CD4-positive, alpha-beta T cell treated with Interleukin-4 for 1 hour (primary cell): ENCODE results near the gene DRAP1.

Experiments
- DNase-seq, 2 donors: peaks; one replicate each; pipeline ENCODE4 v3.0.0-alpha.2; 2020 to 2022

The DRAP1 gene

DNA sequence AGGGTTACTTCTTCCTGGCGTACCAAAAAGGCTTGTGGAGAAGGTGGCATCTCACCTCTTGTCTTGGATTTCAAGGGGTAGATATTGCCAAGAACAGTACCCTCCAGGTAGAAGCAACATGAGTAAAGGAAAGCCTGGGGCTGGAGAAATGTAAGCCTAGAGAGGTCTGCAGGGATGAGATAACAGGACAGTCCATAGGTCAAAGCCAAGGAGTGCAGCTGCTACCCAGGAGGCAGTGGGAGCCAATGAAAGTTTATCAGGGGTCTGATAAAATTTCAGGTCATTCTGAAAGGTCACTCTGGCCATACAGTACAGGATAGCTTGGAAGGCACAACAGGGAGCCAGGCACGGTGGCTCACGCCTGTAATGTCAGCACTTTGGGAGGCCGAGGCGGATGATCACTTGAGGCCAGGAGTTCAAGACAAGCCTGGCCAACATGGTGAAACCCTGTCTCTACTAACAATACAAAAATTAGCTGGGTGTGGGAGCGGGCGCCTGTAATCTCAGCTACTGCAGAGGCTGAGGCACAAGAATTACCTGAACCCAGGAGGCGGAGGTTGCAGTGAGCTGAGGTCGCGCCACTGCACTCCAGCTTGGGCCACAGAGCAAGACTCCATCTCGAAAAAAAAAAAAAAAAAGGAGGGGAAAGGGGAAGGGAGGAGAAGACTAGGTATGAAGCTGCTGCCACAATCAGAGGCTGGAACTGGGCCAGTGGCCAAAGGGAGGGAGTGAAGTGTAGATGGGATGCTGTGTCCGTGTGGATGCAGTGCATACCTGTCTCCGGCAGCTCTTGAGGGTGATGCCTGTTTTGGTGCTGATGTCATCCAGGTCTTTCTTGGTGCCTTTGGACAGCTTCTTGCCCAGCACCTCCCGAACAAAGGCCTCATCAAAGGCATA, 32.2 kb upstream of the DRAP1 start:
- no peak for DNase-seq

DNA sequence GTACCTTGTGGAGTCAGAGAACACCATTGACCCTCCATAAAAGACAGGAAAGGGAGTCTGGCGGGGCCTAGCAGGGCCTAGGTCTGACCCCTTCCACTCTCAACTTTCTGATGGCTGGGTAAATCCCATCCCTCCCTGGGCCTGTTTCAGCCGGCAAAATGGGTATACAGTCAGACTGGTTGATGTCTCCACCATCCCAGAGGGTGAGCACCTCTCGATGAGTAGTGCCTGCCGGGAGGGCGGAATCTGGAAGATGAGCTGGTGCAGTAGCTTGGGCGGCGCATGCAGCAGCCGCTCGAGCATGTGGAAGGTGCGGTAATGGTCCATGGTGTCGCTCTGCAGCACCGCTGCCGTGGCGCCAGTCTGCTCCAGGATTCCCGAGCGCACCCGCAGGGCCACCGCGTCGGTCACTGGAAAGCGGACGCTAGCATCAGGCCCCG, 31.5 kb upstream of the DRAP1 start:
- DNase-seq, result no peak

GRCh38 chr11:65888163-65888814, 30.9 kb upstream of the DRAP1 start, which contains the start of gene FIBP:
Gene FIBP (minus strand): TSS chr11:65888471. CDS start chr11:65888418, 53 bp downstream.
- peak; percentile 96 for DNase-seq

GRCh38 chr11:65890324-65891218, 28.7 kb upstream of the DRAP1 start, which contains the start of gene CCDC85B:
Gene CCDC85B (plus strand): TSS chr11:65890673. CDS start chr11:65890784, 111 bp downstream.
- peak; percentile 98 for DNase-seq

DNA sequence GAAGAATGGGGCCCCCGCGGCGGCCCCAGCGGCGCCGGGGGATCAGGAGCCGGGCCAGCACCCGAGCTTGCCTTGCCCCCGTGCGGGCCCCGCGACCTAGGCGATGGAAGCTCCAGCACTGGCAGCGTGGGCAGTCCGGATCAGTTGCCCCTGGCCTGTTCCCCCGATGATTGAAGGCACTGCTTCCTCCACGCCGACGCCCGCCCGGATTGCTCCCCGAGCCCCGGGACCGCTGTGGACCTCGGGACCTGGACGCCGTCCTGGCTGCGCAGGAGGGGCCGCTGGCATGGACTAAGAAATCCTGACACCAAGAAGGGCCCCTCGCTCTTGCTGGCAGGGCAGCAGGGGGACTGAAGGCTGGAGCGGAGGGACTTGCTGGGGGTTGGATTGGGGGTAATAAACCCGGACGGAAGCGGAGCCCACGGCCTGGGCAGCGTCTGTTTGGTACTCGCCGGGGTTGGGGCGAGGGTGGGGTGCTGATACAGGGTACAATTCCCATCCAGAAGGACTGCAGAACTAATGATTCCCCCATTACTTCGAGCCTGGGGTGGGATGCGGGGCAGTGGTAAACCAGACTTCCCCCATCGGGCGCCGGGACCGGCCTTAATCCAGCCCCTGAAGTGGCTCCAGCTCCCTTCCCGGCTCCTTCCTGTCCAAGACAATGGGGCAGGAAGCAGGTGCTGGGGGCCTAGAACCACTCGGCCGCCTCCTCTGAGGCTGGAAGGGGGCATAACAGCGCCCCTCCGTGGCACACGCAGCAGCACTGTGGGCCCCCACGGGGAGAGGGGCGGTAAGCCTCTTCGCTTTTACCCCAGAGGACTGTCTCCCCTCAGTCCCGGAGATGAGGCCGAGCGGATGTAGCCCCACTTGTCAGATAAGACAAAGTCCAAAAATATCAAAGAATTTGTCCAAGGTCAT, 27.7 kb upstream of the DRAP1 start:
- DNase-seq, result no peak

DNA sequence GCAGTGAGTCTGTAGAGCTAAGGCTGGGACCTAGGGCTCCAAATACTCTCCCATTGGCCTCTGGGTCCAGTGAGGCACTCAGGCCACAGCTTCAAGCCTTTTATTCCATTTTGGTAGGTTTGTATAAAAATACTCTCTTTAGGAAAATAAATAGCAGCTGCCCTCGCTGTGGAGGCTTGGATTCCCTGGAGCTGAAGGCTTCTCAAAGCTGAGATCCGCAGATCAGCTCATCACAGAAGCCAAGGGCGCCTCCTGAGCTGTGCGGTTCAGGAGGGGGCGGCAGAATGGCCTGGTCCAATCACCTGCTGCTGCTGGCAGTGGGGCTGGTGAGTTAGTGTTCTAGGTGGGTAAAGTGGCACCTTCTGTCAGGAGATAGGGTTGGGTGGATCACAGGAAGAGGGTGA, 27.1 kb upstream of the DRAP1 start:
- DNase-seq, result peak in 1 of 2 donors; percentile 46

DNA sequence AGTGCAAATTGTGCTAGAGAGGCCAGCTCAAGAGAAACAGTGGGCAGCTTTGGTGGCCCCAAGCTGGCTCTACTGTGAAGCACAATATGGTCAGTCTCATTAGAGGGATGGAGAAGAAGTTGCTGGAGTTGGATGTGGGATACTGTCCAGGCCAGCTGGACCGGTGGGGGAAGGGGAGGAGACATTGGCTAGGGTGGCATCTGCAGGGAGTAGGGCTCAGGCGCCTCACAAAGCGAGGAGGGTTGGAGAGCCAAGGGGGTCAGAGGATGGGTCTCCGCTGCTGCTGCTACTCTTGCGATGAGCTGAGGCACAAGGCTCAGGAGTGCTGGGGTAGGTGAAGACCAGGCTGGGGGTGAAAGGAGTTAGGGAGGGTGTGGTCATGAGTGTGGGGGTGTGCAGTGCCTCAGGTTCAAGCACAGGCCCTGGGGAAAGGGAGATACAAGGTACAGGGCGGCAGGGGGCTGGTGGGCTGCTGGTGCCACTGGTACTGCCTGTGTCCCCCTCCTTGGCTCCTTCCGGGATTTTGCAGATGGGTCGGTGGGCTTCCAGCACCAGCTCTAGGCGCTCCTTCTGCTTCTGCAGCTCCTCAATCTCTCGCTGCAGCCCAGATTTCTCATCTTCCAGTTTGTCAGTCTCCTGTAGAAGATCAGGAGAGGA, 26.4 kb upstream of the DRAP1 start:
- DNase-seq, result no peak

- DNase-seq, result peak; percentile 47 to 51
These were observed 25.1 kb upstream of the DRAP1 start for GRCh38 chr11:65894034-65894591.

- no peak for DNase-seq
These were observed 23.7 kb upstream of the DRAP1 start for GRCh38 chr11:65895482-65895981.

DNA sequence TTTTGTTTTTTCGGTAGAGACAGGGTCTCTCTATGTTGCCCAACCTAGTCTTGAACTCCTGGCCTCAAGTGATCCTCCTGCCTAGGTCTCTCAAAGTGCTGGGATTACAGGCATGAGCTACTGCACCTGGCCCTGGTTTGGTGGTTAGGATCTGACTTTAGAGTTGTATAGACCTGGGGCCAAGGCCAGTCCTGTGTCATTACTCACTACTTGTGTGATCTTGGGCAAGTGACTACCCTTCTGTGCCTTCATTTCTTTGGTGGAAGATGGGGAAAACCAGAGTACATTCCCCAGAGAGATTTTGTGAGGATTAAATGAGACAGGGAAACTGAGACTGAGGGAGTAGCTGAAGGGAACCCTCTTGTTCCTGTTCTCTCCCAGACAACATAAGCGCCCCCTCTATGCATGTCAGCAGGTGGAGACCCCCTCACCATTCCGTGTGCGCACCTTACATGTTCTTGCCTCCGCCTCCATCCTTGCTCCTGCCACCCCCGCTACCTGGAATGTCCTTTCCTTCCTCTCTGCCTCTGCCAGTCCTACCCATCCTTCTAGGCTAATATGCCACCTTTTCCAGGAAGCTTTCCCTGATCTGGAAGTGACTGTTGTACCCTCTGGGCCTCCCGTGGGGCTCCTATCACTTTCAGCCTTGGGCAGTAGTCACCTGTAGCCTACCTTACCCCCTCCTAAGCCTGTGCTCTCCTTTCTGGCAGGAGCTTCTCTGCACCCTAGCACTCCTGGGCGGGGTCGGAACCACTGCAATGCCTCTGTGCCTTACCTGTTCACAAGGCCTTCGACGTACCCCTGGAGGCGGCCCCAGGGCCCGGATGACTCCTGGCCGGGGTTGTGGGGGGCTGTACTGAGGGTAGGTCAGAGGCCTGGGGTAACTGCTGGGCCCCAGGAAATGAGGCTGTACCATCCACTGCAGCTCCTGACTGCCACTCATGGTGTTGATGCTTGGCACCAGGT, 22.9 kb upstream of the DRAP1 start:
- no peak for DNase-seq

GRCh38 chr11:65897020-65897471, 22.2 kb upstream of the DRAP1 start:
- DNase-seq, result no peak

GRCh38 chr11:65898656-65899355, 20.4 kb upstream of the DRAP1 start:
- DNase-seq, result no peak

DNA sequence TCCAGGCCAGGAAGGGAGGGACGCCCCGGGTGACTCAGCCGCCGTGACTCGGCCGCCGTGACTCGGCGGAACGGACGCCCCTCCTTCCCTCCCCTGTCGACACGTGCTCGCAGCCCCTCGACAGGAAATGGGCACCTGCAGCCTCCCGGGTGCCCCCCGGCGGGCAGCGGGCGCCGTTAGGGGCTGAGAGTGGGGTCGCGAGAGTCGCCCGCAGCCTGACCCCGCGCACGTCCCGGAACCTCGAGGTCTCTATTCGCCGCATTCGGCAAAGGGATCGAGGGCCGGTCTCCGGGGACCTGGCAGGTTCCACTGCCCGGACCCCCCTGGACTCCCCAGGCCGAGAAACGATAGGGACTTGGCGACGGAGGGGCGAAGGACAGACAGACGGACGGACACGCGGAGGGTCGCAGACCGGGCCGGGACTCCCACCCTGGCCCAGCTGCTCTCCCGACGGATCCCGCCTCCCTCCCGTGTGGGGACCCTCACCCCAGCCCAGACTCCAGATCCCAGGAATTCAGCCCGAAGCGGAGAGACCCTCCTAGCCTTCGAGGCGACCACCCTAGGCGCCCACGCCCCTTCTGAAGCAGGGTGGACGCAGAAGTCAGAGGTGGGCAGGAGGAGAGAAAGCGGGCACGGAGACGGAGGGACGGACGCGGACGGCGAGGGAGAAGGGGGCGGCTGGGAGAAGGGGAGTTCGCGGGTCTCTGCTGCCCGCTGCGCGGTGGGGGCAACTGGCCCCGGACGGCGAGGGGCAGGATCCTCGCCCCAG, 19.7 kb upstream of the DRAP1 start:
- peak; percentile 54 to 66 for DNase-seq

DNA sequence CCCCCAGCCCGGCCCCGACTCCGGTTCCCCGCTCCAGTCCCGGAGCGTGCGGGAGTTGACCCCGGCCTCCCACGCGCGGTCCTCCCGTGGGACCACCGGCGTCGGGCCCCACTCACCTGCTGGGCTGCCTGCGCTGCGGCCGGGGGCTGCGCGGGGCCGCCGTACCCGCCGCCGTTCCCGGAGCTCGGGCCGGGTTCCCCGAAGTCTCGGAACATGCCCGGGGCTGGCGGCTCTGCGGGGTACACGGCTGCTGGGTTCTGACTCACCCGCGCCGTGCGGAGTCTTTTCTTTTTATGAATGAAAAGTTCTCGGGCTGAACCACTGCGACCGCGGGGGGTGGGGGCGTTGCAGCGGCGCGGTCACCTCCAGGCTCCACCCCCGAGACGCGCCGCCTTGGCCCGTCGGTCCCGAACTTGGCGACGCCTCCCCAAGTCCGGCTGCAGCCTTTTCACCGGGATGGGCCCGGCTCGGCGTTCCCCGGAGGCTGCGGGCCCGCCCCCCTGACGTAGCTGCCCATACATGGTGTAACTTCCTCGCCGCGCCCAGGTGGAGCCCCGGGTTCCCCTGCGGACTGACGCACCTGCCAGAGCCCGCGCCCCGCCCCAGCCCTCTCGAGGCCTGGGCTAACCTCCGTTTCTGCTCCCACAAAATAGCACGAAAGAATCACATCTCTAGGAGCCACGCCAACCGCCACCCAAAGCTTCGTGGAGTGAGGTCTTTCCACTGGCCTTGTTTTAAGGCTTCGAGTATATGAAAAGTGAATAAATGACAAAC, 18.9 kb upstream of the DRAP1 start, which contains the start of gene FOSL1:
Gene FOSL1 (minus strand): TSS at position 264 of the 774 bp plus-strand sequence. CDS start 49 bp downstream, at position 215.
- peak; percentile 97 for DNase-seq

GRCh38 chr11:65900899-65901180, 18.4 kb upstream of the DRAP1 start:
- no peak for DNase-seq

DNA sequence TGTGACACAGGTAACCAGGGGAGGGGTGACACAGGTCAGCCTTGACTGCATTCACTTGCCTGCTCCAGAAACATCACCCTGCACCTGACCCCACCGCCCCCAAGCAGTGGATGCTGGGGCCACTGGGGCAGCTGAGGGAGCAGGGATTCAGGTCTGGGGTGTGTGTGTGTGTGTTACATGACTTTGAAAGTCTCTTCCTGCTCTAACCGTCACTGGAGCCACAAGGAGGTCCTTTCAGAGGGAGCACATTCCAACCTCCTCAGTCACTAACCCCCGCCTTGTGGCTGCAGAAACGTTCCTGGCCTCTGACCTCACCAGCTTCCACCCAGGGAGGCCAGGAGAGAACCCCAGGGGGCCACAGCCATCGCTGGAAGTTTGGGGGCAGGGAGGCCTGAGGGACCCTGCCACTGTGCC, 16.2 kb upstream of the DRAP1 start:
- no peak for DNase-seq

DNA sequence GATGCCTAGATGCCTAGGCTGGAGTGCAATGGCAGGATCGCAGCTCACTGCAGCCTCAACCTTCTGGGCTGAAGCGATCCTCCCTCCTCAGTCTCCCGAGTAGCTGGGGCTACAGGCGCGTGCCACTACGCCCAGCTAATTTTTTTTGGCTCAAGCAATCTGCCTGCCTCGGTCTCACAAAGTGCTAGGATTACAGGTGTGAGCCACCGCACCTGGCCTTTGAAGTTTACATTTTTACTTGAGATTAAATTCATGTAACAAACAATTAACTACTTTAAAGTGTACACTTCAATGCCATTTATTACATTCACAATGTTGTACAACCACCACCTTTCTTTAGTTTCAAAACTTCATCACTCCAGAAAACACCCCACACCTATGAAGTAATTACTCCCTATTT, 15.5 kb upstream of the DRAP1 start:
- no peak for DNase-seq
